NCI-H748 treated with DMSO at 0.1 percent for 48 hours (cell line): ENCODE results near the gene PRIMPOL.

Experiments
- DNase-seq: peaks from one replicate; lab custom pipeline; 2025; lab: John Stamatoyannopoulos, UW

Gene PRIMPOL

DNA sequence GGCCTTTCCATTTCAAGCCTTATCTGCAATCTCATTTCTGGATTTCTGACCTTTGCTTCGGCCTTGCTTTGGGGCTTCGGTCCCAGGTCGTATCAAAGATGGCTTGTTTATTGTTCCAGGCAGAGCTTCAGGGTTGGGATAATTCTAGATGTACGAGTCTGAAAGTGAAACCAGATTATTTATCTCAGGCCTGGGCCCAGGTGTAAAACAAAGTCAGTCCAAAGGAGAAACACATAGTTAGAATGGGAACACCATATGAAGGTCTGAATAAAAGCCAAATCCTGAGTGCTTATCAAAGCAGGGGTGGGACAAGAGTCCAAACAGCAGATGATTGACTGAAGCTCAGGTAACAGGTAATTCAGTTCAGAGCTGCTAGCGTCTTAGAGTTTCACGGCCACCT is 17.1 kb downstream of the PRIMPOL start:
- no peak for DNase-seq

DNA sequence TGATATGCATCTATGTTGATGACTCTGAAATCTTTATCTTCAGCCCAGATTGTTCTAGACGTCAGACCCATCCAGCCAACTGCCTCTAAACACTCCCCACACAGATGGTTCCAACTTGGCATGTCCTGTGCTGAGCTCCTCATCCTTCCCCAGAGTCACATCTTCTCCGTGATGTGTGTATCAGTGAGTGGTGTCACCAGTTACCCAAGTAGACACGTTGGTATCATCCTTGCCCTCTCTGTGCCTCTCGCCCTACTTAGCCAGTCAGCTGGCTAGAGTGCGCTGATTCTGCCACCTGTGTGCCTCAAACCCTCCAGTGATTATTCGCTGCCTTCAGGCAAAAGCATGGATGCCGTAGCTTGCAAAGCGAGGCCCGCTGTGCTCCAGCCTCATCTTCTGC is 18.6 kb downstream of the PRIMPOL start:
- no peak for DNase-seq

DNA sequence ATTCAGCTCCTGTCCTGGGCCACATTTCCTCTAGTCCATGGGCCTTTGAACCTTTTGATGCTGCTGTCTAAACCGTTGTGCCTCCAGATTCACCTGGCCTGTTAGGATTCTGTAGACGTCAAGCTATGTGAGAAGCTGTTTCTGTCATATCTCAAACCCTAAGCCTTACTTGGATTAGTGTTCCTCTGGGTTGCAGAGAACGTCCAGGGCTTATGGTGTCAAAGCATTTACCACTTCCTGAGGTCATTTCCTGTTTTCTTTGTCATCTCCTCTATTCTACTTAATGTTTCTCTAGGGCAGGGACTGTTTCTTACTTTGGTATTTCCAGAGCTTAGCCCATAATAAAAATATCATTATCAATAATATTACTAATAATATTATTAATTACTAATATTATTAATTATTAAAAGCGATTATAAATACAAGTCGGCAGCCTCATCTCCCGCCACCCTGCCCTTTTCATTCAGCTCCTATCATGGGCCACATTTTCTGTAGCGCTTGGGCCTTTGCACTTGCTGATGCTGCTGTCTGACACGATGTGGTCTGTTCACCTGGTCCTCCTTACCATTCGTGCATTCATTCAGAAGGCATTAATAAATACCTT is 19.1 kb downstream of the PRIMPOL start:
- DNase-seq, result no peak

DNA sequence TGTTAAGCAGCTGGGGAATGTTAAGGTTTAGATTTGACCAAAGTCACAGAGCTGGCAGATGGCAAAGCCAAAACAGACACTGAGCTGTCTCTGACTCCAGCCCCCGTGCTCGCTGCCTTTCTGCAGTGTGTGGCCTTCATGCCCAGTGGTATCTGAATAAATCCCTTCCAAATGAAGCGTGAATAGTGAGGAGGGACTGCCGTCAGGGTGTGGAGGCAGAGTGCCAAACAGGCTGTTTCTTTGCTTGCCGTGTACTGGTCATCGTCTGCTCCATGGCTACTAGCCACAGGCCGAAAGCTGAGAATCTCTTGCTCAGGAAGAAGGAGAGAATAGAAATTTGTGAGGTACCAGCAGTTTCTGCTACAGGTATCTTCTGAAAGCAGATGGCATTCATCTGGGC is 19.7 kb downstream of the PRIMPOL start:
- DNase-seq, result no peak

DNA sequence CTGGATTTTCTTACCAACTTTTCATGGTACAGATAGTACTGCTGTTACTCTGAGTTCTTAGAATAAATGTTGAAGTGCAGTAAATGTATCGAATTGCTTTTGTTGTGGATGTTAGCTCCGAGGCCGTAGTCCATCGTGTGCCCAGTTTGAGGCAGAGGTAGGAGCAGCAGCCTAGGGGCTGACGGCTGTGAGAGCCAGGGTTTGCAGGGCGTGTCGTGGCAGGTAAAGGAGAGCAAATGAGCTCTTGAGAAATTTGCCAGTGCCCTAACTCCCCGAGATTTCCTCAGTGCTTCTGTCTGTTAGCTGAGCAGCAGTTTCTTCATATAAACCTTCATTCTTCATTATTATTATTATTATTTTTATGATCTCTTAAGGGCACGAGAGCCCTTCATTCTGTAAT is 21.6 kb downstream of the PRIMPOL start:
- no peak for DNase-seq

DNA sequence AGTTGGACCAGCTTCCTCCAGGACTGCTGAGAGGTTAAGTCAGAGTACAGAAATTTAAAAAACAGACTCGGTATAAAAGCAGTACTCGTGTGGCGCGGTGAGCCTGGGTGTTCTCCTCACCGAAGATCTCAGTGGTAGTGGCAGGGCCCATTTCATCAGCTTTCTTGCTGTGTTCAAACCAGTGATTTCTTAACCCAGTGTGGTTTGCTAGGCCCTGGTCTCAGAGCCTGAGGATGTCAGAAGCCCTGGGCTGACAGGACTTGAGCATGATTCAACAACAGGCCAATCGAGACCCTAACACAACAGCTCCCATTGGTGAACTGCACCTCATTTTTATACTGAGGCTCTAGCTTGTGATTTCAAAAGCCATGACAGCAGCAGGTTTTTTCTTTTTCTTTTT is 23.2 kb downstream of the PRIMPOL start:
- no peak for DNase-seq

DNA sequence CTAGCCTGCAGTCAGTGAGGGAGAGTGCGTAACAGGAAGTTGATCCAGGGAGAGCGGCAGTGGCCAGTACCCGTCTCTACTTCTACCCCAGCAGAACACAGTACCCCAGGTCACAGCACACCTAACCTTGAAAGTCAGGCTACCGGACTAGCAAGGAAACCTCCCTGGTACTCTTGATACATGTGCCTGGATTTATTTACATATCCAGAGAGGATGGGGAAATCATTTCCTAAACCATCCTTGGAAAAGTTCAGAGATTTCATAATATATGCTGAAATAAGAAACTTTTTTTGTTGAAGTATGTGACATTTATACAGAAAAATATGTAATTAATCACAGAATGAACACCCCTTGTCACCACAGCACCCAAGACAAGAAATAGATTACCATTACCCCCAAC is 24.5 kb downstream of the PRIMPOL start:
- no peak for DNase-seq

DNA sequence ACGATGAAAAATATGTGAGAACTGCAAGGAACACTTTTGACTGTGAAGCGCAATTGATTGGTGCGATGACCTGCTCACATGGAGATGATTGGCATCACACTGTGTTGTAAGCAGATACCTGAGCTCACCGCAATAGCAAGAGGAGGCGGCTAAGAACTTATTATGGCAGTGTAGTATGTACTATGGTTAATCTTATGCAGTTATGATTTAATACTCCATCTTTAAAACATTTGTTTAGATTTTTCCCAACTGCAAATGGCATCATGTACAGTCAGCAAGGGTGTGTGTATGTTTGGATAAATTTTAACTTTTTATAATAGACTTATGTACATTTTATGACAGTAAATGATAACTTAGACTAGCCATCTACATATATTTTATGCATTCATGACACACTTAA is 25.5 kb downstream of the PRIMPOL start:
- no peak for DNase-seq

DNA sequence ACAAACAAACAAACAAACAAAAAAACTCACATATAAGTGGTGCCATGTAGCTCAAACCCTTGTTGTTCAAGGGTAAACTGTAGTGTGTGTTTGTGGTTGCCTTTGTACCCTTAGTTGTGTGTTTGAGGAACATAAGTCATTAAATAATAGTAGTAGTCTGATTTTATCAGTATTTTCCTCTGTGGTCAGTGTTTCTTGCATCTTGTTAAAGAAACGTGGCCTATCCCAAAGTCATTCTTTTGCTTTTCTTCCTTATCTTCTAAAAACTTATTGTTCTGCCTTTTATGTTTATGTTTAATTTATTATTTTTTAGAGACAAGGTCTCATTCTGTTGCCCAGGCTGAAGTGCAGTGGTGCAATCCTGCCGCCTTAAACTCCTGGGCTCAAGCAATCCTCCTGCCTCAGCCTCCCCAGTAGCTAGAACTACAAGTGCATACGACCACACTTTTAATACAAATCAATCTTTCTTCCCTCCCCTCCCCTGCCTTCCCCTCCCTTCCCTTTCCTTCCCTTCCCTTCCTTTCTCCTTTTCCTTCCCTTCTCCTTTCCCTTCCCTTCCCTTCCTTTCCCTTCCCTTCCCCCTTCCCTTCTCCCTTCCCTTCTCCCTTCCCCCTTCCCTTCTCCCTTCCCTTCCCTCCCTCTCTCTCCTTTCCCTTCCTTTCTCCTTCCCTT is 26.4 kb downstream of the PRIMPOL start:
- DNase-seq, result no peak

DNA sequence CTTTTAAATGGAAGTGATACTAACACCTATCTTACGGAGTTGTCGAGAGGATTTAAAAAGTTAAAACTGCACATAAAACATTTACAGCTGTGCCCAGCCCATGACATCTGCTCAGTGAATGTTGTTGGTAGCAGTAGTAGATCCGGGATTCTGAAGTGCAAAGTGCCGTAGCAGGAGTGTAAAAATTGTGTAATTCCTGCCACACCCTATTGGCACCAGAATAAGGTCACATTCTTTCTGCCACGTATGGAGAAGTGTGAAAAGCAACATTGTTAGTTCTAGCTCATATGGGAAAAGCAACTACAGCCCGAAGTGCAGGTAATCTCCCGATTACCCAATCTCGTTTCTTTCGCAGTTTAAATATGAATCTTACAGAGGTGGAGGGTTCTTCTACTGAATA is 31.2 kb downstream of the PRIMPOL start:
- no peak for DNase-seq

DNA sequence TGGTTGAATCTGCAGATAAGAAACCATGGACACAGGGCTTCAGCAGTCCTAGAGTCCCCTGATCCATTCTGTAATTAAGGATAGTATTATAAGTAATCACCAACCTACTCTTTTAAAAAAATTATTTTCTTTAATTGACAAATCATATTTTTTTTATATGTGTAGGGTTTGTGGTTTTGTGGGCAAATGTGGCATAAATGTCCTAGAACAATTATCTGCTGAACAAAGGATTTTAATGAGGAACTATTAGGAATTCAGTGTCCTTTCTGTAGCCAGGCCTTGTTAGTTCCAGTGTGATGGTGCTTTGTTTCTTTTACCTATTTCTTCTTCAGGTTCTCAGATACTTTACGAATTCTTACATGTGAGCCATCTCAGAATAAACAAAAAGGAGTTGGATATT is 32.4 kb downstream of the PRIMPOL start:
- no peak for DNase-seq

DNA sequence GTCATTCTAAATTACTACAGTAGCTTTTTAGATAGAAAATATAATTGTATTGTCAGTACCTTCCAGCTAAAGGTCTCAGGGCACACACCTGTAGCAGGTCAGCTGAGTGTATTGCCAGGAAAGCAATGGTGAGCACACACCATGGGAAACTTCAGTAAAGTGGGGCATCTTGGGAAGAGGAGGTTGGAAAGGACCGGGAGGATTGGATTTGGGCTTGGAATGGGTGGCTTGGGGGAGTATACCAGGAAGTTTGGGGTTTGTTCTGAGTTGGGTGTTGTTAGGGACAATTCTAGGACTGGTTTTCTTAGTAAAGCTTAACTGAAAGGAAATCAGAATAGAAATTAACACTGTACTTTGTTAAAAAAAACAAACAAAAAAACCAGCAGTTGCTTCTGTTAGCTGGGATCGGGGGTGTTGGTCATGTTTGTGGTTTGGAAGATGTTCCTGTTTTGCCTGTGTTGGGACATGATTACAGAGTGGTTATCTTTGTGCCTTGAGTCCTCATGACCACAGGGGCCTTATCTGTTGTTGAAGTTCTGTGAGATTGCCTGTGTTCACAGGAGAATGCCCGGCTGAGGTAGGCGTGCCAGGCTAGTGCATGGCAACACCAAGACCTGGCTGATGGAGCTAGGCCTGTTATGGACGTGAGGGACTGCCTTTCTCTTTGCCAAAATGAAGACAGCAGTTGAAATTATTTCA is 35.1 kb downstream of the PRIMPOL start:
- no peak for DNase-seq

DNA sequence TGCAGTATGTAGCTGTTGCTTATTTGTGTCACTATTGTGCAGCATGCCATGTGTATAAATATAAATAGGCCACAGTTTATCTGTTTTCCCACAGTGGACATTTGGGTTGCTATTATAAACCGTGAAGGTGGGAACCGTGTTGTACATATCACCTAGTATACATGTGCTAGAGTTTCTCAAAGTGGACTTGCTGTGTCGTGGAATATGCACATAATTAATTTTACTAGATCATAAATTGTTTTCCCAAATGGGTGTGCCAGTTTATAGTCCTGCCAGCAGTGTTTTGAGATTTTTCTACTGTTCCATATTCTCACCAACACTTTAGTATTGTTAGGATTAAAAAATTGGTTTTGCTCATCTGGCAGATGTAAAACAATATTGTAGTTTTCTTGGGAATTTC is 38.5 kb downstream of the PRIMPOL start:
- DNase-seq, result no peak

DNA sequence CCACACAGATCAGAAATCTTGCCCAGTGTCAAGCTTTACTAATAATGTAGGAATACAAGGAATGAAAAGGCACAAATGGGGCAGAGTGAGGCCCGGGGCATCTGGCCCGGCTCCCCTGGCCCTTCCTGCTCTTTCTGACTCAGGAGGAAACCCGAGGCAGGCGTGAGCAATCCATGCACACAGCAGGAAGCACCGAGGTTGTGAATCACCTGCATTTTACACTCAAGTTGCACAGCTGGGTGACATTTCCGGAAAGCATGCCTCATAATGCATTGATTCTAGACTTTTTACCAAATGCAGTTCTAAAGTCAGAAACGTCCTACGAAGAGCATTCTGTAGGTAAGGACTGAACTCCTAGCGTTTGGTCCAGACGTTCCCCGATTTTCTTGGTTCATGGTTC is 38.9 kb downstream of the PRIMPOL start:
- DNase-seq, result no peak

DNA sequence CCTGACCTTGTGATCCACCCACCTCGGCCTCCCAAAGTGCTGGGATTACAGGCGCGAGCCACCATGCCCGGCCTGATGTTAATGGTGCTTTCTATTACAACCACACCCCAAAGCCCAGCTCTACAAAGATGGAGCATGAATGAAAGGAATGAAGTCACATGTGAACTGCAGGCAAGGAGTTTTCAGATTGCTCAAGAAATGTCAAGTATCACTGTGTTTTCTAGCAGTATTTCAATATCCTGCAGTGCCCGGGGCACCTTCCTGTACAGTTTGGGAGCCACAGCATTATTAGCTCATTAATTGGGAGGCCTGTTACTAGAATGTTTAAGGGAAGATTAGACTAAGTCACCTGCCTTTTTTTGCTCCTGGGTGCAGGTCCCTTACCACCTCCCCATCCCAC is 40.1 kb downstream of the PRIMPOL start:
- DNase-seq, result no peak

DNA sequence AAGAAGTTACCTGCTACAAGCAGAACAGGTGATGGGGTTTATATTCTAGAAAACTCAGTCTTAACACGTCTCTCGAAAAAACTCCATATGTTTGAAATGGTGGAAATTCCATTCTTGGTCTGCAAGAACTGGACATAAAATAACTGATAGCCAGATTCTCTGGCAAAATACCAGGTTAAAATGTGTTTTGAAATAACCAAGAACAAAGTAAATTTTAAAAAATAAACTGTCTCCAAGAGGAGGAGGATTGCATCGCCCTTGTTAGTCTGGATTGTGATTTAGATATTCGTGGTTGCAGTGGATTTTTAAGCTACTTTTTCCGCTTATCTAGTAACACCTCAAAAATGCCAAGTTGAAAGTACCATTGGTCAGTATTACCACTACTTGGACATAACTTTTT is 43.5 kb downstream of the PRIMPOL start:
- no peak for DNase-seq

DNA sequence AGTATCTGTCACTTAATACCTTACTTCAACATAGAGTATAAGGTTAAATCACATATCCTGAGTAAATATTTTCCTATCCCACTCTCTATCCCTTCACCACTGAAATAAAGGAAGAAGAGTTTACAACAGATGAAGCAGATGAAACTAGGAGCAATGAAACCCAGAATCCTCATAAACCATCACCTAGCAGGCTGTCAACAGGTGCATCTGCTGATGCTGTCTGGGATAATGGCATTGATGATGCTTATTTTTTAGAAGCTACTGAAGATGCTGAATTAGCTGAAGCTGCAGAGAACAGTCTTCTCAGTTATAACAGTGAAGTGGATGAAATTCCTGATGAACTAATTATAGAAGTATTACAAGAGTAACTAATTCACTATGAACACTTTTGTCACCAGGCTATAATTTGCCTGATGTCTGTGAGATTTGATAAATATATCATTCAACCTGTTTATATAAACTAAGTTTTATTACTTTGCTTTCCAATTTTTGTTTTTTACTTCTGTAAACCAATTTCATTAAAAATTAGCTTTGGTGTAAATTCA is 44.9 kb downstream of the PRIMPOL start:
- no peak for DNase-seq

DNA sequence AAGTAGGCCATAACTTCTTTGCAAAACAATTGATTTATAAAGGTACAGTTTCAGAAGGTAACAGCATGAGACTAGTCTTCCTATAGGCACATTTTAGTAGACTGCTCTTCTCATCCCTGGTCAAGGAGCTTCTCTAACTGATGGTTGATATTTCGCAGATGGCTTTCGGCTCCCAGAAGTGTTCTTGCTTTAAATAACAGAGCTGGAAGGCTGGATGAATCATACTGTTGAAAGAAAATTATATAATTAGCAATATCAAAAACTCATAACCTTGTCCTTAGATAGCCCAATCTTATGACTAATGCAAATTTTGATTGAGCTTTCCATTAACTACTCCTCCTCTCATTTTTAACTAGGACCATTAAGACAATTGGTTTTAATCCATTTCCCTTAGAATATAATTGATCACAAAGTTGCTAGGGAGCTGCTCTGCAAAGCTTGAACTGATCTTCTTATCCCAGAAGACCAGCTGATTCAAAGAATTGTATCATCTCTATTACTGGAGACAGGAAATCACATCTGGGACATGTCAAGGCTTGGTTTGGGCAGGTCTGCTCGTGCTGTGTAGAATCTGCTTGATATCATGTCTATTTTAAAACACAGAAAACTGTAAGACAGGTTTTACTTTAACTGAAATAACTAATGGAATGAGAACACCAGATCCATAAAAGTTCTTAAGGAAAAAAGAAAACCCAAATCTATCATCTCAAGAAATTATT is 45.8 kb downstream of the PRIMPOL start:
- DNase-seq, result no peak

DNA sequence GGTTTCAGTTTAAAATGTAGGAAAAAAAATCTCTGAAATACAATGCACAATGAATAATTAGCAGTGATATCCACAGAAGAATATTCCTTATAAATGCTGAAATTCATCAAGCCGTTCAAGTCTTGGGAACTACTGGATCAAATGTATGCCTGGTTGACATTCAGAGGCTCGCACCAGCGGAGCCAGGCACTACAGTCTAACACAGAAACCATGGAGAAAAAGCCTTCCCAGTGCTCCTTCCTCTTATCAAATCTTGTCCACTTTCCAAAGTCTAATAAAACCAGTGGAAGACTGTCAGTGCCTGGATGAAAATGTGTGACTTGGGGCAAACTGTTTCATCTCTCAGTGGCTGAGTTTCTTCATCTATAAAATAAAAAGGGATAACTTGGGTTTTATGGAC is 48.4 kb downstream of the PRIMPOL start:
- no peak for DNase-seq

DNA sequence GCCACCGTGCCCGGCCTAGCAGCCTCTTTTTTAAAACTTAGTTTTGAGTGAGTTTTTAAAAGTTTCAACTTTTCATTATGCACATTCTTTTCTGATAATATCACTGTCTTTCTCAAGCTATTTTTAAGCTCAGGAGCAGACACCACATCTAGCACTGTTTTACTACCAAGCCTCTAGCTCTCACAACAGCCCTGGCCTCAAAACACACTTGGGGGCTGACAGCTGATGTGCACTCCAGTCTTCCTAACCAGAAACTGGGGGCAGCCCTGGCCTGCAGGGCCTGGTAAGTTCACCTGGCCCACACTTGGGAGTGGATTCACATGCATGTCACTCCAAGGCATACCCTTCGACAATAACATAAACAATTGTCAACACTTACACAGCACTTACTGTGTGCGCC is 50.4 kb downstream of the PRIMPOL start:
- DNase-seq, result no peak

DNA sequence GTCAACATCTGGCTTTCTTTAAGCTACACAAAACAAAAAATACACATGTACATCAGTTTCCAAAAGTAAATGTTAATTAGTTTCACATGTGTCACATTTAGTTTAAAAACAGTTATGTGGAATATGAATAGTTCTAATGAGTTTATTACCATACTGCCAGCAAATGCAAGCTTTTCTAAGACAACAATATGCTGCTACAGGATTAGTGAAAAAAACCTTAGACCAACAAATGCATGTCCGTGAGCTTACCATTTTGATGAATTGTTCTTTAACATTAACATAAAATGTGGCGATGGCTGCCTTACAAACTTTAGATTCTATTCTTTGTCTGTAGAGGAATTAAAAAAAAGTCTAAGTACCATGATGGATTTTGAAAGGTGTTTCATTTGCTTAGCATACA is 52.6 kb downstream of the PRIMPOL start:
- DNase-seq, result no peak

DNA sequence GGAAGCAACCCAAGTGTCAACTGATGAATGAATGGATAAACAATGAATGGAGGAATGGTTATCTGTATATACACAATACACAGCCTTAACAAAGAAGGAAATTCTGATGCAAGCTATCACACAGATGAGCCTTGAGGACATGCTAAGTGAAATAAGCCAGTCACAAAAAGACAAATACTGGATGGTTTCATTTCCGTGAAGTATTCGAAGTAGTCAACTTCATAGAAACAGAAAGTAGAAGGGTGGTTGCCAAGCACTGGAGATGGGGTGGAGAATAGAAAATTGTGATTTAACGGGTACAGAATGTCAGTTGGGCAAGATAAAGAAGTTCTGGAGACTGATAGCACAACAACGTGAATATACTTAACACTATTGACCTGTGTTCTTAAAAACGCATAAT is 56.2 kb downstream of the PRIMPOL start:
- DNase-seq, result no peak

DNA sequence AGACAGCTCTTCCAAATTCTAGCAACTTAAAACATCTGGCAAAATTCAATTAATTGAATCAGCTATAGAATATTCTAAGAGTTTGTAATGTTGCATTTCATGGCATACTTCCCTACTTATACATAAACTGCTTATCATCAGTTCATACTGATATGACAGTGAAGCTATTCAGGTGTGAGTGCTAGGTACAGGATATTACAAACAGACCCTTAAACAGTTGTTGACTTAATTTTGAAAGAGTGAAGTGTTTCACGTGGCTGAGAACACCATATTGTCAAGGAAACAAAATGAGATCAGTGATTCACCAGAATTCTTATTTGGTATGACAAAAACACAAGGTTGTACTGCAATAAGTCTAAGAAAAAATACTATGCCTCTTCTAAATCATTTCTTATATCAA is 56.9 kb downstream of the PRIMPOL start:
- no peak for DNase-seq
